GM10248 (cell line): ENCODE results near the gene UBE2D3.
"Not testable (repeated sequence)": the region's sequence is repeated elsewhere in the genome, so short reads cannot be mapped to it uniquely, and the experiment has no call there.

ENCODE experiments used
- CTCF ChIA-PET: fragments of 300-600 bp; sonication (Branson Sonifier 250); formaldehyde crosslinking; extraction: SDS; loops from one replicate; lab custom pipeline; 2021; ENCODE audit warnings: antibody characterized with exemption; lab: Yijun Ruan, JAX
- POLR2A ChIA-PET: fragments of 350-650 bp; sonication (Branson Sonifier 250); formaldehyde crosslinking; extraction: SDS; loops from one replicate; lab custom pipeline; 2020; ENCODE audit warnings: antibody characterized with exemption; lab: Yijun Ruan, JAX
- DNase-seq: peaks from one replicate; pipeline ENCODE4 v3.0.0; 2012; ENCODE audit errors: extremely low spot score
- CTCF ChIP-seq: IDR thresholded peaks from 2 replicates; pipeline ENCODE4 v1.5.1; 2012; ENCODE audit warnings: mild to moderate bottlenecking, low read depth; ENCODE audit errors: extremely low read depth, missing control alignments, control extremely low read depth

The UBE2D3 gene

DNA sequence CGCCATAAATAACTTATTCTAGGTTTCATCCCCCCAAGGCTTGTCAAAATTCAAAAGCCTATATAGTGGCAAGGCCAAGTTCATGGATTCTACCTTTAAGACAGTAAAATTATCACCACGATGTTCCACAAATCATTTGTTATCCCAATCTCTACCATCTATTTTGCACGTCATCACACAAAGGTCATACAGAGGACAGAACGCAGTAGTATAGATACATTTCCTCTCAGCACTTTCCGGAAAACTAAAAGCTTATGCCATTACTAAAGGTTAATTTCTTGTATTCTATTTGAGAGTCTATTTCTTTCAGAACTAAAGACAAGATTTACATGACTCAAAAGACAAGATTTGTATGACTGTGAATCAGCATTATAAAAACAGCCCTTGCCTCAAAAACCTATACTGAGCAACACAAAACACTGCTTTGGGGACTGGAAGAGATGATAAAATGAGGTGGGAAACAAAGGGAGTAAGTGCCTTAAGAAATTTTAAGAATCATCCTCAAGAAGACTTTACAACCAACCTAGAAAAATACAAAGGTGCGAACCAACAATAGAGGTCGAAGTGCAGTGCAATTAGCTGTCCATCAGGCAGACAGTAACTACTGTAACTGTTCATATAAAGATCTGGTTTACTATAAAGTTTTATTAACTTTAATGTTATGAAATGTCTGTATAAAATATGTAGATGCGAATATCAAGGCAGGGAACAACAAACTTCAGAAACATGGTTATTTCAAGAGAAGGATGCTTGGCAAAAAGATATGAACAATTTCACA lies 7.6 kb downstream of the UBE2D3 start:
- ChIA-PET CTCF (interaction anchor here (1.8 to 2.1 kb wide), 2 partner anchors 10 to 35 kb away, joined by 3 to 6 read pairs; no protein-coding TSS in a partner anchor), POLR2A (interaction anchor here (1.3 kb wide), 1 partner anchor 8 kb away, joined by 4 read pairs; no protein-coding TSS in a partner anchor)
- TF ChIP-seq CTCF: no peak
- DNase-seq: no peak

GRCh38 chr4:102819100-102819499 lies 8.3 kb downstream of the UBE2D3 start:
- CTCF ChIA-PET: interaction anchor here (1.8 to 2.1 kb wide), 2 partner anchors 9 to 35 kb away, joined by 3 to 6 read pairs; no protein-coding TSS in a partner anchor
- POLR2A ChIA-PET: interaction anchor here (1.0 to 1.7 kb wide), 3 partner anchors 9 to 15 kb away, joined by 3 to 4 read pairs (median 4); no protein-coding TSS in a partner anchor
- not testable (repeated sequence) for DNase-seq

- POLR2A ChIA-PET: interaction anchor here (1.0 to 3.2 kb wide), 3 partner anchors 8 to 14 kb away, joined by 3 to 25 read pairs (median 4); partner anchors contain the start of gene UBE2D3
- DNase-seq: no peak
- CTCF ChIA-PET: interaction anchor here (0.7 to 2.1 kb wide), 7 partner anchors 8 to 282 kb away, joined by 3 to 7 read pairs (median 4); no protein-coding TSS in a partner anchor
- no peak for TF ChIP-seq CTCF
Measured at GRCh38 chr4:102817613-102818268, 9.6 kb downstream of the UBE2D3 start.

- DNase-seq: no peak
- TF ChIP-seq CTCF: no peak
- POLR2A ChIA-PET: interaction anchor here (1.4 to 3.2 kb wide), 3 partner anchors 11 to 13 kb away, joined by 4 to 25 read pairs (median 4); partner anchors contain the start of gene UBE2D3
- CTCF ChIA-PET: interaction anchor here (0.7 to 2.1 kb wide), 7 partner anchors 7 to 283 kb away, joined by 3 to 7 read pairs (median 4); no protein-coding TSS in a partner anchor
Measured at GRCh38 chr4:102817021-102817605, 10.2 kb downstream of the UBE2D3 start.

- POLR2A ChIA-PET: interaction anchor here (0.6 to 3.2 kb wide), 5 partner anchors 10 to 380 kb away, joined by 3 to 25 read pairs (median 4); partner anchors contain the start of genes MANBA and UBE2D3
- CTCF ChIA-PET: interaction anchor here (0.7 to 2.0 kb wide), 4 partner anchors 10 to 284 kb away, joined by 3 to 10 read pairs (median 5); partner anchors contain the start of gene BDH2
- DNase-seq: no peak
- TF ChIP-seq CTCF: no peak
Measured at GRCh38 chr4:102815981-102816380, 11.4 kb downstream of the UBE2D3 start.

- ChIA-PET CTCF (interaction anchor here (0.7 to 1.9 kb wide), 6 partner anchors 9 to 282 kb away, joined by 3 to 10 read pairs (median 4); no protein-coding TSS in a partner anchor), POLR2A (interaction anchor here (0.7 to 1.0 kb wide), 2 partner anchors 9 to 18 kb away, joined by 3 read pairs; partner anchors contain the start of gene UBE2D3)
- DNase-seq: no peak
- no peak for TF ChIP-seq CTCF
Measured at GRCh38 chr4:102809691-102810090, 17.7 kb downstream of the UBE2D3 start.
